Fibroblast of skin of left biceps (primary cell): ENCODE data around the gene HTRA3.
A peak's percentile ranks its signal among the peaks of the same experiment; 100 is the strongest.

Experiments used
- DNase-seq, 2 experiments: peaks; one replicate each; pipeline ENCODE4 v3.0.0-alpha.2; 2013; ENCODE audit warnings: low read depth in 2 of 2

HTRA3 gene

DNA sequence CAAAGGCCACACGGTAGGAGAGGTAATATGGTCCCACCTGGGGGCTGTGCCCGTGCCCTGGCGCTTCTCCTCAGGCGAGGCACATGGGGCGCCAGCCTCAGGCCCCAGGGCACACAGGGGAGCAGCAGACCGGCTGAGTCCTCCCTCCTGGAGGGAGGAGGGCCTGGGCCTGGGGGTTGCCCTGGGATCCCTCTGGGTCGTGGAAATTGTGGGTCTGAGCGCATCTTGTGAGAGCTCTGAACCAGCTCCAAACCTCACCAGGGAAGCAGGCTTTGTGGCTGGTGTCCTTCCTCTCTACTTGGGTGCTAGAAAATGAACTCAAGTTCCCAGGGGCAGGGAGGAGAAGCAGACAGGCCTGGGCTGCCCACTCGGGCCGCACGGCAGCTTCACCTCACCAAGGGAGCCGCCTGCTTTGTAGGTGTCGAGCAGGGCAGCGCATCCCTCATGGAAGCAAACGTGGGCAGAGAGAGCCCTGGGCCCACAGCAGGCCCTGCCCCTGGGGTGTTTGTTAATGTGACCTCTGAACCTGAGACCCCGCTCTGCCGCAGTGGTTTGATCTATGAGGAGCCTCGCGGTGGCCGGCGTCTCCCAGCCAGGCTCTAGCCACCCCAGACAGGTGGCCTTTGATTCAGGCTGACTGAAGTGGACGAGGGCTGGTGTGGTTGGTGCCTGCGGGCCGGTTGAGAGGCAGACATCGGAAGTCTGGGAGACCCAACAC is 10.8 kb downstream of the HTRA3 start:
- no peak for DNase-seq

DNA sequence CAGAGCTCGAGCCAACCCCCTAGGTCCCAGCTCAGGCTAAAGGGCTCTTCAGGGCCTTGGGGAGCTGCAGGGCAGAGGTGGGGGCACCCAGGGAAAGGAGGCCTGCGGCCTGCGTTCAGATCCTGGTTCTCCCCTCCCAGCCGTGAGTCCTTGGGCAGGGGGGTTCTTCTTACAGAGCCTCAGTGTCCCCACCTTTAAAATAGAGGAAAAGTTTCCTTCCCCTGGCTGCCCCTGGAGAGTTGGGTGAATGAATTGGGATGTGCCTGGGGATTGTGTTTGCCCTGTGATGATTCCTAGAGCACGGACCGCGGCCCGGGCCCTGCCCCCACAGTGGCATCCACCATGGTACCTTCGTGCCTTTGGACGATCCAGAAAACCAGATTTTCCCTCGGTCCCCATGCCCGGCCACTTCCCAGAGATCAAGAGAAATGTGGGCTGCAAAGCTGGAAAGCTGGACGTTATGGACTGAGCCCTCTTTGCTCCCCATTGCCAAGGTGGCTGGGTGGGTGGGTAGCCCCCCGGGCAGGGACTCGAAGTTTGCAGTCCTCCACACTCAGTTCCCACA is 11.4 kb downstream of the HTRA3 start:
- DNase-seq = no peak

DNA sequence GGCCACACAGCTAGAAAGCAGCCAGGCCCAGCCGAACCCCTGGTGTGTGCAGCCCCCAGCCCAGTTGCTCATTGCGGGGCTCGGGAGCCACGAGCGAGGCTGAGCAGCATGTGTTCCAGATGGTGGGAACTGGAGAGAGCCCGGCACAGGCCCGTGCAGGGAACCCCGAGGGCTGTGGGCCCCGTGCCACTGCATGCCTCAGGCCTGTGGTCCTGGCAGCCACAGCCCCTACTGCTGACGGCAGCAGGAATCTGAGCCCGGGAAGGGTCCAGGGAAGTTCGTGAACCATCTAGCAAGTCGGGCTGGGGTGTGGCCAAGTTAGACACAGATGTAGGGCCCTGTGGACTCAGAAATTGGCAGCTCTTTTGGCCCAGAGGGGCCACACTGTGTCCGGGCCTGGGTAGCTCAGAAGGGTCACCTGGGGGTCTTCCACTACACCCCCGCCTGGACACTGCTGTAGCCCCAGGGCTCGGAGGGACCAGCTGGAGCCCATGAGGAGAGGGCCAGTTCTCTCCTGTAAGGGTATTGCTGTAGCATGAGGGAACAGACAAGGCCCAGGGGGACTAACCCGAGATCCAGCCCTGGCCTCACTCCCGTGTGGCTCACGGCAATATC is 12.1 kb downstream of the HTRA3 start:
- peak; percentile 72 to 75 for DNase-seq

DNA sequence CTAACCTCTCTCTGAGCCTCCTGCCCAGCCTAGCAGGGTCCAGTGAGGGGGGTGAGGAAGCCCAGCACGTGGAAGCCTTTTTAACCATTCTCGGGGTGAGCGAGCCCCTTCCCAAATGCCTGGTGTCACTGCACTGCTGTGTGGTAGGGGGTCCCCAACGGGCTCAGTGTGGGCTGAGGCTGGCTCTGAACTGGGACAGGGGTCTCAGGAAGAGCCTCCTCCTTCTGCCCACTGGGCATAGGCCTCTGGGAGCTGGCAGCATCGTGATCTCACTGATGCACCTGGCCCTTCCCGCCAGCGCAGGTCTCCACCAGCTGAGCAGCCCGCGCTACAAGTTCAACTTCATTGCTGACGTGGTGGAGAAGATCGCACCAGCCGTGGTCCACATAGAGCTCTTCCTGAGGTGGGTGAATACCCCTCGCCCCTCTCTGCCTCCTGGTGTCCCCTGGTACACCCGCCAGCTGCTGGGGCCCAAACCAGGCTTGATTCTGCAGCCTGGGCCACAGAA is 12.6 kb downstream of the HTRA3 start:
- DNase-seq = no peak

DNA sequence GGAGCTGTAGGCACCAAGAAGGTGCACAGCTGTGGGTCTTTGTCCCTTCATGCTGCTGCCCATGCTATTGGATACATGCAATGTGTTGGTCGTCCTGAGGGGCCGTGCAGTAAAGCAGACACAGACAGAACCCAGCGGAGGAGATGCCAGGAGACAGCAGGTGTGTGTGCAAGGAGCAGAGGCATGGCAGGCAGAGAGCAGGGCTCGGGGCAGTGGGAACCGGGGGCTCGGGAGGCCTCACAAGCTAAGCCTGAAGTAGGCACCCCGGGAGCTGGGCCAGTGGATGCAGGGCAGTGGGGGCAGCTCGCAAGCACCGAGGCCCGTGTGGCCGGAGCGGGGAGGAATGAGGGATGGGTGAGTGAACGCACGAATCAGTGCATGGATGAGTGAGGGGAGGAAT is 13.2 kb downstream of the HTRA3 start:
- no peak for DNase-seq

DNA sequence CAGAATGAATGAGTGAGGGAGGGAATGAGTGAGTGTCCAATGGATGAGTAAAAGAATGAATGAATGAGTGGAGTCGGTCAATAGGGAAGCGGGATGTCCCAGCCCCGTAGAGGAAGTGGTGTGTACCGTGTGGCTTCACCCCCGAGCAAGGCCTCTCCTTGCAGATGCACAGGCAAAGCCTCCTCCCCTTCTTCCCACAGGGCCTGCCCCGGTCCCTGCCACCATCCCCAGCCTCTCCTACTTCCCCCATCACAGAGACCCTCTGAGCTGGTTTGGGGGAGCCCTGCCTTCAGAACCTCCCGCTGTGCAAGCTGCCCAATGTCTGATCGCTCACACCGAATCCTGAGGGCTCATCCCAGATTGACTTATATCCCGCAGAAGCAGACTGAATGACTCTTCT is 13.6 kb downstream of the HTRA3 start:
- no peak for DNase-seq

DNA sequence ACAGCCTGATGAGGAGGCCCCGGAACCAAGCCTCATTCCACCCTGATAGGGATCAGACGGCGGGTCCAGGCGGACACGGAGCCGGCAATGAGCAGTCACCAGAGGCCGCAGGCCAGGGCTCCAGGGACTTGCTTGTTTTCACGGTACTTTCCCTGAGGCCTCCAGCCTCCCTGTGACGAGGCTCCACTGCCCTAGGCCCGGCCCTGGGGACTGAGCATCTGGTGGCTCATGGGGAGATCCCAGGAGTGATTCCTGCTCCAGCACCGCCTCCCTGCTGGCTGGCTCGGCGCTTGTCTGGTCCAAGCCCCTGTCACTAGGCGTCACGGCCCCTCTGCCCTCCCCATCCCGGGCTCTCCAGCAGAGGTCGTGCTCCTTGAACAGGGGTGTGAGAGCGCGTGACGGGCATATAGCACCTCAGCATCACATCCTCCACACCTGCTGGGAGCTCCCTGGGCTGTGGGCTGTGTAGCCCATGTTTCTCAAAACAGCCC is 14.1 kb downstream of the HTRA3 start:
- no peak for DNase-seq

DNA sequence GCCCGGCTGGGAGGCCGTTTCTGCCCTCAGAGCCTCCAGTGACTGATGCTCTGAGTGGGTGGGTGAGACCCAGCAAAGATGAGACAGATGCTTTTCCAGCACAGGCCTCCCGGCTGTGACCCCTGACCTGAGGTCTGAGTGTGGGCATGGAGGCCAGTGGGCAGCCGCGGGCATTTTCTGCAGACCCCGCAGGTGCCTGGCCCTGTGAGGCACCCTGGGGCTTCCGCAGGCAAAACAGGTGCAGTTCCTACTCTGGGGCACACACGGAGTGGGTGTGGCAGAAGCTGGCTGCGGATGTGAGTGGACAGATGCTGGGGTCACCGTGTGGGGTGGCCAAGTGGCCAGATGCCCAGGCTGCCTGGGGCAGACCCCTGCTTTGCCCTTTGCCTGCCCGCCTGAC is 14.8 kb downstream of the HTRA3 start:
- no peak for DNase-seq

DNA sequence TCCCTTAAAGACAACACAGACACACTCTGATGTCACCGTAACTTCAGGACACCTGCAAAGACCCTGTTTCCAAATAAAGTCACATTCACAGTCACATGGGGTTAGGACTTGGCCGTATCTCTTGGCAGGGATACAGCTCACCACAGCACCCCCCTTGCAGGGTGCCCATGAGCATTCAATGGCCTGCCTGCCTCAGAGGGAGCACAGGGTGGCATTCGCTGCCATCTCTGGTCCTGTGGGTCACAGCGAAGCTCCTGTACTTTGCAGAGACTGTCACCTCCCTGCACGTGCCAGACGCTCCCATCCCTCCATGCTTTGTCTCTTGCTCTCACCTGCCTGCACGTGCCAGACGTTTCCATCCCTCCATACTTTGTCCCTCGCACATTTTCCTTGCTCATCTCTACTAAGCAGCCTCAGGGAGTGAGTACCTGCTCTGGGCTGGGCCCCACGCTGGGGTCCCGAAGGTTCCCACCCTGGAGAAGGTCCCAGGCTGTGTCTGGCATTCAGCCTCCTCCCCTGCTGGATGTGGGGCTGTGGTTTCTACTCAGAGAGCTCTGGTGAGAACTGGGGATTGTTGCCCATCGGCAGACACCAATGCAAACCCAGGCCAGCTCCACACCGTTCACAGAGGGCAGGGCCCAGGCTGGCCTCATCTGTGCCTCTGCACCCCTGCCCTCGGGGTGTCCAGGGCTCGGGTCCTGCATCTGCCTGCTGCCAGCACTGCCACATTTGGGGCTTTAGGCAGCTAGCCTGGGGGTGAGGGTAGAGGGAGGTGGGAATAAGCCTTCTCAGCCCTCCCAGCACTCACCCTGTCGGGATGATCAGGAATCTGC is 15.8 kb downstream of the HTRA3 start:
- no peak for DNase-seq

DNA sequence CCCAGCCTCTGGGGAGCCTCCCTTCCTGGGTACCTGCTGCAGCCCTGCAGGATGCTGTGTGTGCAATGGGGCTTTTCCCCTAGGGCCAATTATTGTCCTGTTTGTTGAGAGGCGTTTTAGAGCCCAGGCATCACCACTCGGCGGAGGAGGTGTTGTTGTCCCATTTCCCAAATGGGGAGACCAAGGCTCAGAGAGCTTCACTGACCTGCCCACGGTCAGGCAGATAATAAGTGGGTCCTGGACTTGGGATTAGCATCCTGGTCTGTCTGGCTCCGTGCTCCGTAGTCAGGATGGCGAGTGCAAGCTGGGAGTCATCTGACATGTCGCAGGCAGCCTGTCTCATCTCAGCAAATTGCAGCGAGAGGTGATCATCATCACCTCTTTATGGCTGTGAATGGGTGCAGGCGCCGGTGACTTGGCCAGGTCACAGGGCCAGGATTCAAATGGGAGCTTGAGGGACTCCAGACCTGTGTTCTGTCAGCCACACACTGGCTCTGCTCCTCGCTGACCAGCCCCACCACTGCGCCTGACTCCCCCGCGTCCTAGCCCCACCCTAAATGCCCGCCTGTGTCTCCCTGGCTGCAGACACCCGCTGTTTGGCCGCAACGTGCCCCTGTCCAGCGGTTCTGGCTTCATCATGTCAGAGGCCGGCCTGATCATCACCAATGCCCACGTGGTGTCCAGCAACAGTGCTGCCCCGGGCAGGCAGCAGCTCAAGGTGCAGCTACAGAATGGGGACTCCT is 16.6 kb downstream of the HTRA3 start:
- DNase-seq = no peak

DNA sequence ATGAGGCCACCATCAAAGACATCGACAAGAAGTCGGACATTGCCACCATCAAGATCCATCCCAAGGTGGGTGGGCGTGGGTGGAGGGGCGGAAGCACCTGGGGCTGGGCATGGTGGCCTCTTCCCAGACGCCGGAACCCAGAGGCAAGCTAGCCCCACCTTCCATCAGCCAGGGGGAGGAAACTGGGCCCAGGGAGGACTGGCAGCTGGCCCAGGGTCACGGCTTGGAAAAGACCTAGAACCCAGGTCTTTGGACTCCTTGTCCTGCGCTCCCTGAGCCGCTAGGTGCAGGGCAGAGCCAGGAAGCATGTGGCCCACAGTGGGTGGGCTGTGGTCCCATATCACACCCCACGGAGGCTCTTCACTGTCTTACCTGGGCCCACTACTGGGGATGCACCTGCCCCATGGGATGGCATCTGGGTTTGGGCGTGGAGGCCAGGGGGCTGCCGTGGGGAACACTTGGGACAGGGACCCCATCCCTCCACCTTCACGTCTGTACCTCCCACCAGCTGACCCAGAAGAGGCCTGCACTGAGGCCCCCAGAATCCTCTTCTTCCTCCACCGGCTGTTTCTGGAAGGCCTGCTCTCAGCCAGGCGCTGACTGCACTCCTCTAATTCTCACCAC is 17.3 kb downstream of the HTRA3 start:
- DNase-seq = no peak

DNA sequence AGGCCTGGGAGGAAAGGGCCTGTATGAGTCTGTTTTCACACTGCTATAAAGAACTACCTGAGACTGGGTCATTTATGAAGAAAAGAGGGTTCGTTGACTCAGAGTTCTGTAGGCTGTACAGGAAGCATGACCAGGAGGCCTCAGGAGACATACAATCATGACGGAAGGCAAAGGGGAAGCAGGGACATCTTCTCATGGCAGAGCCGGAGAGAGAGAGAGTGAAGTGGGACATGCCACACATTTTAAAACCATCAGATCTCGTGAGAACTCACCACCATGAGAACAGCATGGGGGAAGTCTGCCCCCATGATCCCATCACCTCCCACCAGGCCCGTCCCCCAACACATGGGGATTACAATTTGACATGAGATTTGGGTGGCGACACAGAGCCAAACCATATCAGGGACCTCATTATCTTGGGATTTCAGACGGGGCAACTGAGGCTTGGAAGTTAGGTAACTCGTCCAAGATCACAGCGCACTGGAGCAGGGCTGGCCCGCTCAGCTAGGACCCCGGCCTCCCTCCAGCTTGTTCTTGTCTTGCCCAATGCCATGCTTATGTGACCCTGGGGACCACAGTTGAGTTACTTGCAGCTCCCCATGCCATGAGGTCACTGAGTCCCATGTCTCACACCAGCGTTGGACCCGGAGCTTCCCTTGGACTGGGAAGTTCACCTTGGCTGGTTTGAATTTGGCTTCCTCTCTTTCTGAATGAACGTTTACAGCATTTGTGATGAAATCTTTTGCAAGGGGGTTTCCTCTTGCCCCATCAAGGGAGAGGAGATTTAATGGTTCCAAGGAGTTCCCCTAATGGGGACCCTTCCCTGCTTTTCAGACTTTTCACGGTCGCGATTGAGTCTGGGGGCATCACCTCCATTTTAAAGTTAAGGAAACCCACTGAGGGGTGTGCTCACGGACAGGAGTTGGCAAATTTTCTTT is 18.1 kb downstream of the HTRA3 start:
- DNase-seq = no peak

DNA sequence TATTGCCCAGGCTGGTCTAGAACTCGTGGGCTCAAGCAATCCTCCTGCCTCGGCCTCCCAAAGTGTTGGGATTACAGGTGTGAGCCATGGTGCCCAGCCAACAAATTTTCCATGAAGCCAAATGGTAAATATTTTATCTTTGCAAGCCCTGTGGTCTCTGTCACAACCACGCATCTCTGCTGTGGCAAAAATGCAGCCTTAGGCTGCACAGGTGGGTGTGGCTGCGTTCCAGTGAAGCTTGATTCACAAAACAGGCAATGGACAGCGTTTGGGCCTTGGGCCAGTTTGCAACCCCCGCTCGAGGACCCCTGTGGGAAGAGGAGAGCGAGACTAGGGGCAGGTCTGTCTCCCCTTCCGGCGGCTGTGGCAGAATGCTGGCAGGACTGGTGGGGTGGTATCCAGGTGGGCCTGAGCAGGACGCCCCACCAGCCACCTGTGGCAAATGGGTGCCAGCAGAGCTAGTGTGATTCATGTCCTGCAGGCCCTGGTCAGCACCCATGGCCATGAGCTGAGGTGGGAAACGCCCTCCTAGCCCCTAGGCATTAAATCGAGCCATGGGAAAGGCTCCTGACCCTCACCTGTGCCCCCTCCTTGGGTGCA is 19.7 kb downstream of the HTRA3 start:
- no peak for DNase-seq

DNA sequence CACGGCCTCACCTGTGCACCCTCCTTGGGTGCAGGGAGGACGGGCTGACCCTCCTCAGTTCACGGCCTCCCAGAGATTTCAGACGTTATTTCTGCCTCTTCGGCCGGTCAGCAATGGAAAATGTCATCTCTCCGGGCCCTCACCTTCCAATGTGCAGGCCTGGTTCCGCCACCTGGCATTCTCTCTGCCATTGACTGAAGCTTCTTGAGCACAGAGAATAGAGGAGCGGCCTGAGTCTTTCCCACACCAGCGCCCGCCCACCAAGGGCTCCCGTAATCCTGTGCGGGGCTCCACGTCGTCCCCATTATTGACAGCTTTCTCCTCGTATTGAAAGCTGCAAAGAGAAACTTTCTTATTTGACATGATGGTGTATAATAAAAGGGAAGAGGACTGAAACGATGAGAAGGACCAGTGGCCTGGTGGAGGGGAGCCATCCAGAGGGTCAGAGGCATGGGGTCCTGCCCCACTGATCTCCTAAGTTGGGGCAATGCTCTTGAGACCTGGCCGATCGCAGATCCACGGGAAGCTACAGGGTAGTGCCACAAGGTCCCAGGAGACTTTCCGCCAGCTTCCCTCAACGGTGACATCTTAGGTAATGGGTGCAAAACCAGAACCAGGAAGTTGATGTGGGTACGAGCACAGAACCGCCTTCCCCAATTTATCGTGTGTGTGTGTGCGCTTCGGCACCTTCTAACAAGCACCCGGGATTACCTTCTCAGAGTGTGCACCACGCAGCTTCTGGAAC is 20.6 kb downstream of the HTRA3 start:
- DNase-seq = no peak

DNA sequence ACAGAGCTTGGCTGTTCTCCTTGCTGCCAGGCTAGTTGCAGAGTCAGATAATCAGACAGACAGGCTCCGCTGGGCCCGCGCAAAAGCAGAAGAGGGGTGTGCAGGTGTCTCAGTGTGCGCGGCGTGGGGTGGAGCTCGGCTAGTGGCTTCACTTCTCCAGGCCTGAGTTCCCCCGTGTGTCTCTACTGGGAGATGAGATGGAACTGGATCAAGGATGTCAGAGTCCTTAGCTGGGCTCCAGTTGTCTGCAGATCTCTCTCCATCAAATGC is 21.1 kb downstream of the HTRA3 start:
- DNase-seq = no peak

DNA sequence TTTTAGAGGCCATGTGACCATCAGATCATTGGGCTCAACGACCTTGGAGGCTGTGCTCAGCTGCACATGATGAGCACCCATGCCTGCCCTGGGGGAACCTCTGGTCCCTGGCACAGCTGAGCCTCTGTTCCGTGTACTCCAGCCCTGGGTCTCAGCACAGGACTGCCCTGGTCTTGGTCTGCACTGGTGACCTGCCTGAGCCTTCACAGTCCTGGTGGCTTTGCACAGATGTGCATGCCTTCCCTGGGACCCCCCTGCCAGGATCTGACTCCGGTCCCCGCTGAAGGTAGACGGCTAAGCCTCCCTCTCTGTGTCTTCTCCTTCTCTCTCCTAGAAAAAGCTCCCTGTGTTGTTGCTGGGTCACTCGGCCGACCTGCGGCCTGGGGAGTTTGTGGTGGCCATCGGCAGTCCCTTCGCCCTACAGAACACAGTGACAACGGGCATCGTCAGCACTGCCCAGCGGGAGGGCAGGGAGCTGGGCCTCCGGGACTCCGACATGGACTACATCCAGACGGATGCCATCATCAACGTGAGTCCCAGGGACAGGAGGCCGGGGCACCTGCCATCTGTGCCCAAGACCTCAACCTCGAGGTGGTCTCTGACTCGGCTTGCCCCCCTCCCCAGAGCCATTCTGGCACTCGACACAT is 21.6 kb downstream of the HTRA3 start:
- DNase-seq = no peak

DNA sequence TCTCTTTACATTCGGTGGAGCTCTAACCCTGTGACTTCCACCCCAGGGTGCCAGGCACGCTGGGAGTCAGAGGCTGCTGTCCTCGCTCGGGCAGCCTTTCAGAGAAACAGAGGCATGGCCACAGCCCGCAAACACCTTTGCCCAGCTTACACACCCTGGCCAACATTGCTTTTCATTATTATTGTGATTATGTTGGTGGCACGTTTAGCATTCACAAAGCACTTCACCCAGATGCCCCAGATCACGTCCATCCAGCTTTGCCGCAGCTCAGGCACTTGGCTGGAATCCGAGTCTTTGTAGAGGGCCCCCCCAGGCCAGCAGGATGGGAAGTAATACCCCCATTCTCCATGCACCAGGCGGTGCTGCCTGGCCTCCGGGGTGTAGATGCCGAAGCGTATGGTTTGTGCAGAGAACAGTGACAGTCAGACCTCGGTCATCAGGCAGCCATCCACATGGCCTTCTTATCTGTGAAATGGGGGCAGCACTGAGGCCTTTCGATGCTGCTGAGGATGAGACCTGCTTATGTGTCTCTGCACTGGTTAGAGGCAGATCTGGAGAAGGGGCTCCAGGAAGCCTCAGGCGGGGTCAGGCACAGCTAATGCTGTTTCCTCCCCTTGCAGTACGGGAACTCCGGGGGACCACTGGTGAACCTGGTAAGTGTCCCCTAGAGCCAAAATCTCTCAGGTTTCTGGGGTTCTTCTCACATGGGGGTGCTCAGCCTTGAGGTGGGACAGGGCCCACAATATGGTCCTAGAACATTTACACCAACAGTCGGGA is 22.3 kb downstream of the HTRA3 start:
- DNase-seq = no peak
